GM18907 (cell line): ENCODE measurements around the gene SLC30A9.

Experiments
- ATAC-seq: cut with Tn5 transposase; IDR thresholded peaks from one replicate; pipeline ENCODE4 v1.9.1; 2021; ENCODE audit warnings: mild to moderate bottlenecking, moderate library complexity; ENCODE audit not compliant: unreplicated experiment

Gene SLC30A9

DNA sequence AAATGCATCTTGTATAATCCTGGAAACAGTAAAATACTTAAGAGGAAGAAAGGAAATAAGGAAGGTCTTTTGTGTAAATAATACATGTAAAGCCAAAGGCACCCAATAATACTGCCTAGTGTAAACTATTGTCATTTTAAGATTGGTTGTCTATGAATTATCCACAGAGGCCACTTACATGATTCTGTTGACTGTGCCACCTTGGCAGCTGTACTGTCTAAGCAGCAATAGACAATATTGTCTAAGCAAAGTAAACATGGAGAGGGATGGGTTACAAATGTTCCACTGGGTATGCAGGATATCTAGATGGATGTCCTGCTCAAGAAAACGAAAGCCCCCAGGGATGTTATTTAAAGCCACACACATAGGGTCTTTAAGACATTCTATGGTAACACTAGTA, 142.7 kb downstream of the SLC30A9 start:
- ATAC-seq: no peak

DNA sequence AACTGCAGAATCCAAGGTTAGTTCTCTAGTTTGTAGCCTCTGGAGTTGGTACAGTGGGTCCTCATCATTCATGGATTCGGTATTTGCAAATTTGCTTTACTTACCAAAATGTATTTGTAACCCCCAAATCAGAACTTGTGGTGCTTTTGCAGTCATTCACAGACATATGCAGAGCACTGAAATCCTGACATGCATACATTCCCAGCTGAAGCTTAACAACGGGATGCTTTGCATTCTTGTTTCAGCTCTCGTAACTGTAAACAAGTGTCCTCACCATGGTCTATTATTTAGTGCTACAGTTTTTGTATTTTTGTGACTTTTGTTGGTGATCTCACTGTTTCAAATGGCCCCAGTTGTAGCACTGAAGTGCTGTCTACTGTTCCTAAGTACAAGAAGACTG, 146.0 kb downstream of the SLC30A9 start:
- no peak for ATAC-seq
